ENCODE results near the gene LOXL1.

GRCh38 chr15:73918784-73919183 lies 7.5 kb upstream of the LOXL1 start:
- no peak for TF ChIP-seq CTCF (IDR thresholded peaks at IDR 0.05; ENCODE audit: low read depth, low read length)
- TF ChIP-seq POLR2A (IDR thresholded peaks at IDR 0.05; ENCODE audit: extremely low read depth, insufficient read length): no peak
- TF ChIP-seq, protein P1, sequence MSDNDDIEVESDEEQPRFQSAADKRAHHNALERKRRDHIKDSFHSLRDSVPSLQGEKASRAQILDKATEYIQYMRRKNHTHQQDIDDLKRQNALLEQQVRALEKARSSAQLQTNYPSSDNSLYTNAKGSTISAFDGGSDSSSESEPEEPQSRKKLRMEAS (IDR thresholded peaks at IDR 0.05; ENCODE audit: low read depth, low read length): no peak

Data from NB4 (cell line).